ENCODE measurements around the gene GRHL3.

The GRHL3 gene

DNA sequence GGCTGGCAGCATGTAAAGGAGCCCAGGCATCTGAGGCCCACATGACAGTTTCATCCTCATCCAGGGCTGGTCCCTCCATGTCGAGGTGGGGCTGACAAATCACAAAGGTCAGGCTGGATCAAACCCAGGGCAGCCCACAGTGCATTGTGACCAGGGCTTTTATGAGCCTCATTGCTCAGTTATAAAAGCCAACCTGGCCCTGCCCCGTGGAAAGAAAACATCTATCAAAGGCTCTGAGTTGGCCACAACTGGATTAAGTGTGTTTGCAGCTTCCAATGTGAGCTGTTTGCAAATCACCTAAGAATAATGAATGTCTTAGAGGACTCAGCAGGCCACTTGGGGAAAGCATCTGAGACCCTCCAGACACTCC lies 45.4 kb downstream of the GRHL3 start:
- Histone ChIP-seq H3K23ac (ENCODE audit: low read depth, low read length, poor library complexity) (no peak overlapping the region), H3K18ac (ENCODE audit: low read length) (no peak overlapping the region), H2BK15ac (ENCODE audit: low read length) (no peak overlapping the region), H3K36me3 (replicated peaks in 1 of 2; ENCODE audit: control insufficient read depth in 2 of 2, insufficient read depth in 2 of 2, low read length in 2 of 2) (no peaks in the 10 kb centered on the region), H2AK5ac (ENCODE audit: low read depth, low read length) (no peak overlapping the region), H3K9ac (ENCODE audit: low read depth, low read length, poor library complexity) (no peak overlapping the region), H2AFZ (ENCODE audit: low read length) (no peak overlapping the region), H3K4me3 (ENCODE audit: low read length in 2 of 2) (no peak overlapping the region), H3K4me2 (ENCODE audit: insufficient read depth, low read length, poor library complexity, severe bottlenecking) (no peak overlapping the region), H2BK120ac (ENCODE audit: low read depth, low read length) (no peak overlapping the region), H4K91ac (ENCODE audit: low read depth, low read length, poor library complexity) (no peak overlapping the region), H2BK5ac (ENCODE audit: low read length) (no peak overlapping the region), H3K4ac (ENCODE audit: low read length) (no peak overlapping the region), H3K27me3 (ENCODE audit: control insufficient read depth in 3 of 3, insufficient read depth in 3 of 3, low read depth in 1 of 3, low read length in 3 of 3) (peaks cover 0 to 7% (median 0%) of the 10 kb centered on the region in 3 experiments), H4K8ac (ENCODE audit: low read depth, low read length) (no peak overlapping the region), H3K4me1 (ENCODE audit: control insufficient read depth in 2 of 2, insufficient read depth in 1 of 2, low read depth in 1 of 2, low read length in 2 of 2) (peaks cover 0 to 15% of the 10 kb centered on the region in 2 donors), H3K14ac (ENCODE audit: low read length) (no peak overlapping the region), H3K27ac (replicated peaks; ENCODE audit: low read length) (no peak overlapping the region), H3K79me1 (ENCODE audit: low read depth, low read length) (no peaks in the 10 kb centered on the region), H2BK12ac (ENCODE audit: low read length) (no peak overlapping the region), H3K9me3 (replicated peaks in 1 of 2; ENCODE audit: control insufficient read depth in 2 of 2, insufficient read depth in 1 of 2, low read depth in 1 of 2, low read length in 2 of 2) (no peaks in the 10 kb centered on the region)
- peak; percentile 47 for DNase-seq (ENCODE audit: low spot score)
- no CpG with 5 or more reads among the region's 2 CpGs for WGBS, 2 donors (ENCODE audit: extremely low coverage in 2 of 2, insufficient read length in 2 of 2, insufficient replicate concordance in 1 of 2)

DNA sequence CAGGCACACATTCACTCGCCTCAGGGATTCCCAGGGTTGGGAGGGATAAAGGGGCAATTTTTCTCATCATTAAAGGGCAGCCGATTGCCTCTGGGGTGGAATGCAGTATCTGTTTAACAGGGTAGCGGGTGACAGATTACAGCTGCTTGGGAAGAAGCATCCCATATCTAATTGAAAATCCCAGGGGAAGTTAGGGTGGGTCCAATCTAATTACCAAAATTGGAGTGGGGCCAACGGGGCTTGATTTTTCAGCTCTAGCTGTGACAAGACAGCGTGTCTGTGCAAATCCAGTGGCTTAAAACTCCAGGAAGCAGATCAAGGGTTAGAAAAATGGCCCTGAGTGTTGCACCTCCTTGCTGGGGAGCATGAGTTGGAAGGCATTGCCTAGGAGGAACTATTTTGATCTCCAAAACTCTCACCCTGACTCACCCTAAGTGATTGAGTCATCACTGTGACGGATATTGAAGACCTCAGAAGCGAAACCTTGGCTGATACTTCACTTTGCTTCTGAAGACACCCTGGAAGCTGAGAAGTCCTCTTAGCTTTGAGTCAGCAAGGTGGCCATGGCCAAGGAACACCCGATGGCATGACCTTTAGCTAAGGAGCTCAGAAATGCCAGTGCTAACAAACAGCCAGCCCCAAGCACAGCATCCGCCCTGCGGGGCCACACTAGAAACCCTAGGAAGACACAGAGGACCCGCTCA lies 46.0 kb downstream of the GRHL3 start:
- Histone ChIP-seq H3K4me2 (ENCODE audit: insufficient read depth, low read length, poor library complexity, severe bottlenecking) (no peak overlapping the region), H3K4me1 (ENCODE audit: control insufficient read depth in 2 of 2, insufficient read depth in 1 of 2, low read depth in 1 of 2, low read length in 2 of 2) (peaks cover 0 to 15% of the 10 kb centered on the region in 2 donors), H2BK12ac (ENCODE audit: low read length) (no peak overlapping the region), H3K23ac (ENCODE audit: low read depth, low read length, poor library complexity) (no peak overlapping the region), H4K91ac (ENCODE audit: low read depth, low read length, poor library complexity) (no peak overlapping the region), H2AFZ (ENCODE audit: low read length) (no peak overlapping the region), H3K9me3 (replicated peaks in 1 of 2; ENCODE audit: control insufficient read depth in 2 of 2, insufficient read depth in 1 of 2, low read depth in 1 of 2, low read length in 2 of 2) (no peaks in the 10 kb centered on the region), H3K4ac (ENCODE audit: low read length) (no peak overlapping the region), H3K4me3 (ENCODE audit: low read length in 2 of 2) (peak overlapping the region in 1 of 2 donors; percentile 0), H3K27me3 (ENCODE audit: control insufficient read depth in 3 of 3, insufficient read depth in 3 of 3, low read depth in 1 of 3, low read length in 3 of 3) (peaks cover 0 to 7% (median 0%) of the 10 kb centered on the region in 3 experiments), H3K27ac (replicated peaks; ENCODE audit: low read length) (peak overlapping the region; percentile 22), H2BK15ac (ENCODE audit: low read length) (no peak overlapping the region), H3K36me3 (replicated peaks in 1 of 2; ENCODE audit: control insufficient read depth in 2 of 2, insufficient read depth in 2 of 2, low read length in 2 of 2) (no peaks in the 10 kb centered on the region), H3K14ac (ENCODE audit: low read length) (no peak overlapping the region), H3K18ac (ENCODE audit: low read length) (peak overlapping the region; percentile 9), H3K79me1 (ENCODE audit: low read depth, low read length) (no peaks in the 10 kb centered on the region), H2BK120ac (ENCODE audit: low read depth, low read length) (no peak overlapping the region), H3K9ac (ENCODE audit: low read depth, low read length, poor library complexity) (no peak overlapping the region), H2AK5ac (ENCODE audit: low read depth, low read length) (no peak overlapping the region), H4K8ac (ENCODE audit: low read depth, low read length) (no peak overlapping the region), H2BK5ac (ENCODE audit: low read length) (no peak overlapping the region)
- WGBS, 2 donors (ENCODE audit: extremely low coverage in 2 of 2, insufficient read length in 2 of 2, insufficient replicate concordance in 1 of 2): no CpG with 5 or more reads among the region's 11 CpGs
- no peak for DNase-seq (ENCODE audit: low spot score)

DNA sequence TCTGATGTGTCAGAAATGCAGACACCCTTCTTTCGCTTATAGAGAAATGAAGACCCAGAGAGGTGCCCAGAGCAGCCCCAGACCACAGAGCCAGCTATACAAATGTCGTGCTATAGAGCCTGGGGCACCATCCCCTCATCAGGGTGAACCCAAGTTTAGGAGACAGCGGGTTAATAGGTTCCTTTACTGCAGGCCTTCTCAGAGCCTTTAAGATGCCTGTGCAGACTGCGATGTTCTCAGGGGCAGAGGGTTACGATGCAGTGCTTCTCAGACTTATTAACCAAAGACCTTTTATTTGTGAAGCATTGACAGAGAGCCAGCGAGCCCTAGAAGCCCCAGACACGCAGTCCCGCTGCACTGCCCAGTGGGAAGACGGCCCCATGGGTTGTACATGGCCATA lies 47.5 kb downstream of the GRHL3 start:
- Histone ChIP-seq H3K36me3 (replicated peaks in 1 of 2; ENCODE audit: control insufficient read depth in 2 of 2, insufficient read depth in 2 of 2, low read length in 2 of 2) (no peaks in the 10 kb centered on the region), H4K91ac (ENCODE audit: low read depth, low read length, poor library complexity) (no peak overlapping the region), H3K9me3 (replicated peaks in 1 of 2; ENCODE audit: control insufficient read depth in 2 of 2, insufficient read depth in 1 of 2, low read depth in 1 of 2, low read length in 2 of 2) (no peaks in the 10 kb centered on the region), H3K18ac (ENCODE audit: low read length) (no peak overlapping the region), H2AFZ (ENCODE audit: low read length) (no peak overlapping the region), H2BK15ac (ENCODE audit: low read length) (no peak overlapping the region), H3K9ac (ENCODE audit: low read depth, low read length, poor library complexity) (no peak overlapping the region), H3K79me1 (ENCODE audit: low read depth, low read length) (no peaks in the 10 kb centered on the region), H3K4me2 (ENCODE audit: insufficient read depth, low read length, poor library complexity, severe bottlenecking) (no peak overlapping the region), H2AK5ac (ENCODE audit: low read depth, low read length) (no peak overlapping the region), H3K27ac (replicated peaks; ENCODE audit: low read length) (no peak overlapping the region), H3K4me3 (ENCODE audit: low read length in 2 of 2) (no peak overlapping the region), H3K14ac (ENCODE audit: low read length) (no peak overlapping the region), H3K27me3 (ENCODE audit: control insufficient read depth in 3 of 3, insufficient read depth in 3 of 3, low read depth in 1 of 3, low read length in 3 of 3) (peaks cover 0 to 7% (median 0%) of the 10 kb centered on the region in 3 experiments), H2BK5ac (ENCODE audit: low read length) (no peak overlapping the region), H2BK120ac (ENCODE audit: low read depth, low read length) (no peak overlapping the region), H2BK12ac (ENCODE audit: low read length) (no peak overlapping the region), H3K4ac (ENCODE audit: low read length) (no peak overlapping the region), H3K4me1 (ENCODE audit: control insufficient read depth in 2 of 2, insufficient read depth in 1 of 2, low read depth in 1 of 2, low read length in 2 of 2) (peaks cover 0 to 15% of the 10 kb centered on the region in 2 donors), H3K23ac (ENCODE audit: low read depth, low read length, poor library complexity) (no peak overlapping the region), H4K8ac (ENCODE audit: low read depth, low read length) (no peak overlapping the region)
- DNase-seq (ENCODE audit: low spot score): no peak
- WGBS, 2 donors (ENCODE audit: extremely low coverage in 2 of 2, insufficient read length in 2 of 2, insufficient replicate concordance in 1 of 2): no CpG with 5 or more reads among the region's 9 CpGs

DNA sequence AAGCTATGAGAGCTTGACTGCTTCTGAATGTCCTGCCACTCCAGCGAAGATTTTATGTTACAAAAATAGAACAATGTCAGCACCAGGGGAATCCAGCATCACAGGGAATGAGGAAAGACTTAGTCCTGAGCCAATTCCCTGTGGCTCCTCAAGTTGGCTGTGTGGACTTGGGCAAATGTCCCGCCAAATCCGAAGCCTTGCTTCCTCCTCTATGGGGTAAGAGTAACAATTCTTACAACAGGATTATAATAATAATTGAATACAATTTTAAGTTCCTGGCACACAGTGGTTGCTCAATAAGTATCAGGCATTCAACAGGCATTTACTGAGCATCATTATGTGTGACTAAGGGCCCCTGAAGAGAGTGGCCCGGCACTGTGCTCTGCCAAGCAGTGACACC lies 50.0 kb downstream of the GRHL3 start:
- Histone ChIP-seq H3K27ac (replicated peaks; ENCODE audit: low read length) (no peak overlapping the region), H2BK15ac (ENCODE audit: low read length) (no peak overlapping the region), H2AFZ (ENCODE audit: low read length) (no peak overlapping the region), H3K4me1 (ENCODE audit: control insufficient read depth in 2 of 2, insufficient read depth in 1 of 2, low read depth in 1 of 2, low read length in 2 of 2) (peaks cover 0 to 25% of the 10 kb centered on the region in 2 donors), H3K9me3 (replicated peaks in 1 of 2; ENCODE audit: control insufficient read depth in 2 of 2, insufficient read depth in 1 of 2, low read depth in 1 of 2, low read length in 2 of 2) (no peaks in the 10 kb centered on the region), H3K14ac (ENCODE audit: low read length) (no peak overlapping the region), H2AK5ac (ENCODE audit: low read depth, low read length) (no peak overlapping the region), H3K27me3 (ENCODE audit: control insufficient read depth in 3 of 3, insufficient read depth in 3 of 3, low read depth in 1 of 3, low read length in 3 of 3) (peaks cover 0 to 7% (median 0%) of the 10 kb centered on the region in 3 experiments), H4K91ac (ENCODE audit: low read depth, low read length, poor library complexity) (no peak overlapping the region), H3K9ac (ENCODE audit: low read depth, low read length, poor library complexity) (no peak overlapping the region), H3K18ac (ENCODE audit: low read length) (no peak overlapping the region), H3K4me2 (ENCODE audit: insufficient read depth, low read length, poor library complexity, severe bottlenecking) (no peak overlapping the region), H2BK12ac (ENCODE audit: low read length) (no peak overlapping the region), H3K79me1 (ENCODE audit: low read depth, low read length) (no peaks in the 10 kb centered on the region), H2BK120ac (ENCODE audit: low read depth, low read length) (no peak overlapping the region), H4K8ac (ENCODE audit: low read depth, low read length) (no peak overlapping the region), H2BK5ac (ENCODE audit: low read length) (no peak overlapping the region), H3K4ac (ENCODE audit: low read length) (no peak overlapping the region), H3K4me3 (ENCODE audit: low read length in 2 of 2) (no peak overlapping the region), H3K36me3 (replicated peaks in 1 of 2; ENCODE audit: control insufficient read depth in 2 of 2, insufficient read depth in 2 of 2, low read length in 2 of 2) (no peaks in the 10 kb centered on the region), H3K23ac (ENCODE audit: low read depth, low read length, poor library complexity) (no peak overlapping the region)
- no peak for DNase-seq (ENCODE audit: low spot score)
- WGBS, 2 donors (ENCODE audit: extremely low coverage in 2 of 2, insufficient read length in 2 of 2, insufficient replicate concordance in 1 of 2): no CpG with 5 or more reads among the region's 4 CpGs

Measured in neuronal stem cell (in vitro differentiated cells).